ENCODE data around the gene CLIP2. TPM values are rescaled to one million over a fixed set of nuclear protein-coding genes. Genes with fewer than 3 reads are reported as not detected.
"Not testable (repeated sequence)": the region's sequence is repeated elsewhere in the genome, so short reads cannot be mapped to it uniquely, and the experiment has no call there.

The CLIP2 gene
- 36.6 TPM for polyA plus RNA-seq (2013, experiment 1 of 2; ENCODE audit: insufficient read length)
- 38.0 TPM for polyA plus RNA-seq (2013, experiment 2 of 2; ENCODE audit: insufficient read length)

DNA sequence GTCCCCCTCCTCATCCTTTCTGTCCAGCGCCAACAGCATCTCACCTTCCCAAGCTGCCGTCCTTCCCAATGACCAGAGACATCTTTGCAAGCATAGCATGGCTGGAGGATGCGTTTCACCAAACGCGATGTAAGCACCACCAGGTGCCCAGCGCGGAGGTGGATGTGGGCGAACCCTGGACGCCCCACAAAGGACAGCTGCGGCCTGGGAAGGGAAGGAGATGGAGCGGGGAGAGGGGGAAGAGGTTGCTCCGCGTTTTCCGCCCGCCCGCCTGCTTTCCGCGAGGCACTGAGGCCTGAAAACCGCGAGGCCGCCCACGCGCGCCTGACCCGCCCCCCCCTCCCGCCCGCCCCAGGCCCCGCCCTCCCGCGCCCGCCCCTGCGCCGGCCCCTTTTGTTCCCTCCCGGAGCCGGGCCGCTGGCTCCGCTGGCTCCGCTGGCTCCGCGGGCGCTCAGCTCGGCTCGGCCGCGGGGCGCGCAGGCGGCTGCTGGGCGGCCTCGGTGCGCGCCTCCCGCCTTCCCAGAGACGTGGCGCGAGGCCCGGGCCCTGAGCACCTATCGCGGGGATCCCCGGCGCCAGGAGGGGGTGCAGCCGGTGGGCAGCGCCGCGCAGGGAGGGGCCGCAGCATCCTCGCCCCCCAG lies at the start of gene CLIP2:
Gene CLIP2 (plus strand): TSS at position 390 of the 641 bp plus-strand sequence. CDS start 28,140 bp downstream, outside the sequence.
- peak; percentile 87 for DNase-seq

- no peak for DNase-seq
These were observed 48.7 kb upstream of the CLIP2 start for GRCh38 chr7:74240482-74240881.

- DNase-seq, result no peak
These were observed 47.1 kb upstream of the CLIP2 start for GRCh38 chr7:74242122-74242443.

DNA sequence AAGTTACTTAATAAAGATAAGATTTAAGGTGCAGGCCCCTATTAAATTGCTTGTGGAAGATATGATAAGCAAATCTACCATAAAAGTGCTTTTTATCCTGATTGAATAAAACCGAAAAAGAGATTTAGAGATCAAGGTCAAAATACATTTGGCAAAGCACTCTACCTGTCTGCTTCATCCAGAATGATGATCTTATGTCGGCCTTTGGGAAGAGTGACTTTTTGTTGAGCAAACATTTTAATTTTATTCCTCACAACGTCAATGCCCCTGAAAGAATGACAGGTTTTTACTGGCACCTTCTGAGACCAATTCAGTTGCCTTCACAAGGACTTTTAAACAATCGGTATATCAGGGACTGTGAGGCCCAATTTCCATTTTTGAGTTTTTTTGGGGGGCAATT lies 42.7 kb upstream of the CLIP2 start:
- DNase-seq, result no peak

DNA sequence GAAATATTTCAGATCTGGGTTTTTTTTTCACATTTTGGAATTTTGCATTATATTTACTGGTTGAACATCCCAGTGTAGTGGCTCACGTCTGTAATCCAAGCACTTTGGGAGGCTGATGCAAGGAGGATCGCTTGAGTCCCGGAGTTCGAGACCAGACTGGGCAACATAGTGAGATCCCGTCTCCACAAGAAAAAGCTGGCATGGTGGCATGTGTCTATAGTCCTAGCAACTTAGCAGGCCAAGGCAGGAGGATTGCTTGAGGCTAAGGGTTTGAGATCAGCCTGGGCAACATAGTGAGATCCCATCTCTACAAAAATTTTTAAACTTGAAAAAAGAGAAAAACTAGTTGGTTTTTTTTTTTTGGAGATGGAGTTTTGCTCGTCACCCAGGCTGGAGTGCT lies 41.1 kb upstream of the CLIP2 start:
- no peak for DNase-seq

DNA sequence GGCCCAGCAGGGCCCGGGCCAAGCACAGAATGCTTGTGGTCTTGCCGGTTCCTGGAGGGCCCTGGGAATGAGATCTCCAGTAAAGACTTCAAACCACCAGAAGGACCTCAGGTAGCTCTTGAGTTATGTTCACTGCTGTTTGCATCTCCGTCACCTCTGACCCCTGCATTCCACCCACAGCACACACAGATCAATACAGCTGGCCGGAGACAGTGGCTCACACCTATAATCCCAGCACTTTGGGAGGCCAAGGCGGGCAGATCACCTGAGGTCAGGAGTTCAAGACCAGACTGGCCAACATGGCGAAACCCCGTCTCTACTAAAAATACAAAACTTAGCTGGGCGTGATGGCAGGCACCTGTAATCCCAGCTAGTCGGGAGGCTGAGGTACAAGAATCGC lies 40.1 kb upstream of the CLIP2 start:
- DNase-seq, result not testable (repeated sequence)

DNA sequence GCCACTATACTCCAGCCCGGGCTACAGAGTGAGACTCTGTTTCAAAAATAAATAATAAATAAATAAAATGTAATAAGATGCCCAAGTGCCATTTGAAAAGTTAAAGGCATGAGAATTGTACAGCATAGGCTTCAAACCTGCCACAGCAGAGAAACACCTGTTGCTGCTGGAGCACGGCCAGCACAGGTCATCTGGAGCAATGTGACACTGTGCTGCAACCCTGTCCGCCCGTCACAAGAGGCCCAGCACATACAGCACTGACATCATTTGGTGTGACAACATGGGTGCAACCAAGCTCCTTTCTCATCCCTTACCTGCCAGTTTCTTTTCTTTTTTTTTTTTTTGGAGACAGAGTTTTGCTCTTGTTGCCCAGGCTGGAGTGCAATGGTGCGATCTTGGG lies 36.3 kb upstream of the CLIP2 start:
- DNase-seq, result no peak

DNA sequence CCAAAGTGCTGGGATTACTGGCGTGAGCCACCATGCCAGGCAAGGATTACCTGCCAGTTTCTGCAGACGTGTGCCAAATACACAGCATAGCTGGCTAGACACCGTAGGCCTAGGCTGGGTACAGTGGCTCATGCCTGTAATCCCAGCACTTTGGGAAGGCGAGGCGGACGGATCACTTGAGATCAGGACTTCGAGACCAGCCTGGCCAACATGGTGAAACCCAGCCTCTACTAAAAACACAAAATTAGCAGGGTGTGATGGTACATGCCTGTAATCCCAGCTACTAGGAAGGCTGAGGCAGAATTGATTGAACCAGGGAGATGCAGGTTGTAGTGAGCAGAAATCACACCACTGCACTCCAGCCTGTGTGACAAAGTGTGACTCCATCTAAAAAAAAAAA lies 35.9 kb upstream of the CLIP2 start:
- no peak for DNase-seq

DNA sequence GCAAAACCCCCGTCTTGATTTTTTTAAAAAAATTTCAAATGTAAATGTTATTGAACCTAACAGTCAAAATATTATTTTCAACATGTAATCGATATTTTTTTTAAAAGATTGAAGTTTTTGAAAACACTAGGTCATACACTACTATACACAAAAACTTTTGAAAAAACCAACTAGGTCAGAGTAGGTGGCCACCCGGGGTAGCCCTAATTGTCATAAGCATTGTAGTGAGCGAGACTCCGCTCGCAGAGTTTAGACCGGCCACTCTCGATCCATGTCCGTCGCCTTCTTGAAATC lies 35.4 kb upstream of the CLIP2 start:
- DNase-seq, result no peak

GRCh38 chr7:74254129-74254857 lies 34.9 kb upstream of the CLIP2 start, which contains the start of gene RFC2:
Gene RFC2 (minus strand): TSS chr7:74254399. CDS start chr7:74254383, 16 bp downstream.
- peak; percentile 95 for DNase-seq

DNA sequence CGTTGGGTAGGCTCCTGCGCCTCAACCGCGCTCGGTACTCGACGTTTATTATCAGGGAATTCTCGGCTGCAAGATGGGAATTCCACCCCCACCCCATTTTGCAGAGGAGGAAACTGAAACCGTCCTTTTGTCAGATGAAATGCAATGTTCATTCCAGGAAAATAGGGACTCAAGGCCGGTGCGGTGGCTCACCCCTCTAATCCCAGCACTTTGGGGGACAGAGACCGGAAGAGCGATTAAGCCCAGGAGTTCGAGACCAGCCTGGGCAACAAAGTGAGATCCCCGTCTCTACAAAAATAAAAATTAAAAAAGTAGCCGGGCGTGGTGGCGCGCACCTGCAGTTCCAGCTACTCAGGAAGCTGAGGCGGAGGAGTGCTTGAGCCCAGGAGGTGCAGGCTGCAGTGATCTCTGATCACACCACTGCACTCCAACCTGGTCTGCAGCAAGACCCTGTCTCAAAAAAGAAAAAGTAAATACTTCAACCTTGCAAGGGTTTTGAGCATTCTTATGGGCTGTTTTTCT lies 34.3 kb upstream of the CLIP2 start:
- DNase-seq, result no peak

GRCh38 chr7:74255461-74255860 lies 33.7 kb upstream of the CLIP2 start:
- not testable (repeated sequence) for DNase-seq

GRCh38 chr7:74256491-74257408 lies 32.5 kb upstream of the CLIP2 start:
- peak; percentile 93 for DNase-seq

GRCh38 chr7:74258639-74259038 lies 30.6 kb upstream of the CLIP2 start:
- DNase-seq, result no peak

DNA sequence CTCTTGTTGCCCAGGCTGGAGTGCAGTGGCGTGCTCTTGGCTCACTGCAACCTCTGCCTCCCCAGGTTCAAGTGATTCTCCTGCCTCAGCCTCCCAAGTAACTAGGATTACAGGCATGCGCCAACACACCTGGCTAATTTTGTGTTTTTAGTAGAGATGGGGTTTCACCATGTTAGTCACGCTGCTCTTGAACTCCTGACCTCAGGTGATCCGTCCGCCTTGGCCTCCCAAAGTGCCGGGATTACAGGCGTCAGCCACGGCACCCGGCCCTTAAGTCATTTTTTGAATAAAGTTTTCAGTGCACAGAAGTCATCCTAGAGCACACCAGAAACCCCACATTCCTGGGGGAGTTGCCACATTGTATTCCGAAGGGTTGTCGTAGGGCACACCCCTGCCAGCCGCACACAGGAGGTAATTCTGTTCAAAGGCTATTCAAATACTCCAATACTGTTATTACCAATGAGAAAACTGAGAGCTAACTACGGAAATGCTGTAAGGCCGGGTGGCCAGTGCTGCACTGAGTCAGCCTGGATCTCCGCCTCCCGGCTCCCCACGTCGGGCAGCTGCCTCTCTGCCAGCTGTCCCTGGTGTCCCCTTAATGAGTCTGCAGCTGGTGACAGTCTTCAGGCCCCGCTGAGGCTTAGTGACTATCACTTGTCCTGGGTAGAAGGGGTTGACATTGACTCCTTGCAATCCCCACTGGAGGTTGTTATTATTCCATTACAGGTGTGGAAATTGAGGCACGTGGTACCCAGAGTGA lies 26.4 kb upstream of the CLIP2 start:
- DNase-seq, result no peak

DNA sequence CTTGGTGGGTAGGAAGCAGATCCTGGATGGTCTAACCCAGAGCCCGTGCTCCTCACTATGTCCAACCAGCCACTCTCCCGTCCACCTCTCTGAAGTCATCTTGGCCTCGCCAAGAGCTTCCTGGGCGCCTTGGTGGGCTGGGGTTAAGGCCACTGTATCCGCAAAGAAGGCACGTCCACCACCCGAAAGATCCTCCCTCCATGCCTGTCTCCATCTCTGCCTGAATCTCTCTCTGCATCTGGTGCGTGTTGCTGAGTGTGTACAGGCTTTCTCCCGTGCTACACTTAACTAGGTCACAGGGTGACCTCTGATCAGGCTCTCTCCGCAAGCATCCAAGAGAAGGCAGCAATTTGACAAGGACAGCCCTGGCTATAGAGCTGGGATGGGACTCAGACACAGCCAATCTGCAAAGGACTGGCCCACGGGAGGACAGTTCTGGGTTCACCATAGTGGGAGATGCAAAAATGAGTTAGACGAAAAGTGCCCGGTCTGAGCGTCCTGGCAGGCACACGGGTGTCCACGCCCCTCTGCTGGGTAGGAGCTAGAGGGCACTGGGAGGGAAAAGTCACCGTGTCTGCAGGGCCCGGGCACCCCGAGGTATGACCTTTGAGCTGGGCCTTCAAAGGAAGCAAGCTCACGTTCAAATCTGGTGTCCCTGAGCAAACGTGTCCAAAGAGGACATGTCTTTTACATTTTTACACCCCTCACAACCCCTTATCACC lies 25.6 kb upstream of the CLIP2 start:
- DNase-seq, result no peak

DNA sequence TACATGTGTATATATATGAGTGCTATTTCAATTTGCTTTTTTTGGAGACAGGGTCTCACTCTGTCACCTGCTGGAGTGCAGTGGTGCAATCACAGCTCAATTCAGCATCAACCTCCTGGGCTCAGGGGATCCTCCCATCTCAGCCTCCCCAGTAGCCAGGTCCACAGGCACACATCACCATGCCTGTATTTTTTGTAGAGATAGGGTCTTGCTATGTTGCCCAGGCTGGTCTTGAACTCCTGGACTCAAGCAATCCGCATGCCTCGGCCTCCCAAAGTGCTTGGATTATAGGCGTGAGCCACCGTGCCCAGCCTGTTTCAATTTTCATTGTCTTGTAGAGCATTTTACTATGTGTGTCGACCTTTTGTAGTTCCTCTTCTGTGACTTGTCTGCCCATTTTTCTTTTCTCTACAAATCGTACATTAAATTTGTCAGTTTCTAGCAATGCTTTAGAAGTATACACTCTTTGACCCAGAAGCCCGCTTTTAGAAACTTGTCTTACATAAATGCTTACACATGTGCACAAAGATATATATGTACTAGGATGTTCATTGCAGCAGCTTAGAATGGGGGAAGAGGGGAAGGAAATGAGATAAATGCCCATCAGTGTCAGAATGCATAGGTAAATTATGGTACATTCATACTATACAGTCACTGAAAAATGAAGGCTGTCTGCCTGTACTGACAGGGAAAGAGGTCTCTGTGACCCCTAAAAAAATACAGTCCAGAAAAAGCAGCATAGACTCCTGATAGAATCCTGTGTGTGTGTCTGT lies 22.8 kb upstream of the CLIP2 start:
- DNase-seq, result no peak

GRCh38 chr7:74267756-74268565 lies 21.2 kb upstream of the CLIP2 start:
- no peak for DNase-seq

- peak; percentile 82 for DNase-seq
These were observed 19.4 kb upstream of the CLIP2 start for GRCh38 chr7:74269757-74270277.

GRCh38 chr7:74271742-74272141 lies 17.5 kb upstream of the CLIP2 start:
- DNase-seq, result no peak

All from fibroblast of skin of back (primary cell).